Measurements from ENCODE around the gene MFN2.

- TF ChIP-seq TAF1 (conservative IDR thresholded peaks at IDR 0.05) (no peak), CTCF (IDR thresholded peaks at IDR 0.05; ENCODE audit: low read depth, low read length, missing input control) (no peak)
Measured at GRCh38 chr1:12032161-12032621, 51.9 kb downstream of the MFN2 start.

Data from liver (tissue), 3 donors.